Body of pancreas (tissue), 4 donors: ENCODE data around the gene PRKCB. TPM values are rescaled to one million over a fixed set of nuclear protein-coding genes. Genes with fewer than 3 reads are reported as not detected.

ENCODE experiments used
- ATAC-seq: fragments of 150-250 bp; one replicate; pipeline ENCODE4 v1.9.1; 2016
- DNase-seq, 4 donors: peaks; one replicate each; pipeline ENCODE4 v3.0.0-alpha.2; 2019
- H3K27ac ChIP-seq, 4 donors: fragments of 200-600 bp; sonication (generic); 1 replicate in 3 of 4; 2 replicates in 1 of 4; pipeline versions ENCODE4 v1.5.1 to v1.6.1; 2016 to 2019; ENCODE audit warnings: mild to moderate bottlenecking in 1 of 4, mixed read lengths in 1 of 4, moderate library complexity in 1 of 4
- H3K27me3 ChIP-seq, 2 donors: fragments of 200-600 bp; sonication (generic); one replicate each; pipeline ENCODE4 v1.6.0; 2016; ENCODE audit warnings: mild to moderate bottlenecking in 1 of 2
- H3K36me3 ChIP-seq, 2 donors: fragments of 200-600 bp; sonication (generic); replicated peaks in 1 of 2; 2 replicates each; pipeline ENCODE4 v1.5.1; 2016; ENCODE audit warnings: low read depth in 2 of 2; ENCODE audit not compliant: insufficient read depth in 1 of 2
- H3K4me1 ChIP-seq: fragments of 200-600 bp; sonication (generic); one replicate; pipeline ENCODE4 v1.6.0; 2016
- H3K4me3 ChIP-seq, 2 donors: fragments of 200-600 bp; sonication (generic); 1 replicate in 1 of 2; 2 replicates in 1 of 2; pipeline ENCODE4 v1.5.1; 2016 to 2019
- H3K9me3 ChIP-seq, 3 donors: fragments of 200-600 bp; sonication (generic); 1 replicate in 2 of 3; 2 replicates in 1 of 3; pipeline ENCODE4 v1.5.1; 2016
- POLR2A ChIP-seq, 3 donors: fragments of 450-650 bp; IDR thresholded peaks; one replicate each; pipeline ENCODE4 v1.6.1; 2016; ENCODE audit warnings: antibody characterized with exemption in 3 of 3, mild to moderate bottlenecking in 2 of 3
- WGBS, 2 donors: methylation state at CpG; one replicate each; pipeline ENCODE4 v1.1.5; 2017; 5-methylcytosine and 5-hydroxymethylcytosine counted together
- intact Hi-C: fragments of 100-400 bp; cut with DNase I; formaldehyde crosslinking; loops from one replicate; pipeline ENCODE4 v1.15.1; 2023
- total RNA-seq, 2 donors: library from RNA; depleted of rRNA; stranded (reverse); fragments of >200 nt; gene quantifications; one replicate each; pipeline ENCODE4 v1.1.0, GENCODE V29; 2016
- TF ChIP-seq, protein P1 (sequence below), 7 experiments: fragments of 450-650 bp in 4 of 7; fragments of 200-600 bp in 3 of 7; sonication (generic) in 3 of 7; IDR thresholded peaks; one replicate each; pipeline ENCODE4 v1.5.1; 2016 to 2019; ENCODE audit warnings: antibody characterized with exemption in 7 of 7

PRKCB gene
- total RNA-seq, 2 donors from 2014 or later, result 0.33 to 10.6 TPM

- ATAC-seq (no peak), DNase-seq (no peak)
- Histone ChIP-seq H3K9me3 (no peaks in the 10 kb centered on the region), H3K27me3 (no peaks in the 10 kb centered on the region), H3K36me3 (no peaks in the 10 kb centered on the region), H3K4me3 (no peak overlapping the region), H3K4me1 (no peaks in the 10 kb centered on the region), H3K27ac (no peak overlapping the region)
- intact Hi-C loops, result no loop called here
- TF ChIP-seq, protein P1, sequence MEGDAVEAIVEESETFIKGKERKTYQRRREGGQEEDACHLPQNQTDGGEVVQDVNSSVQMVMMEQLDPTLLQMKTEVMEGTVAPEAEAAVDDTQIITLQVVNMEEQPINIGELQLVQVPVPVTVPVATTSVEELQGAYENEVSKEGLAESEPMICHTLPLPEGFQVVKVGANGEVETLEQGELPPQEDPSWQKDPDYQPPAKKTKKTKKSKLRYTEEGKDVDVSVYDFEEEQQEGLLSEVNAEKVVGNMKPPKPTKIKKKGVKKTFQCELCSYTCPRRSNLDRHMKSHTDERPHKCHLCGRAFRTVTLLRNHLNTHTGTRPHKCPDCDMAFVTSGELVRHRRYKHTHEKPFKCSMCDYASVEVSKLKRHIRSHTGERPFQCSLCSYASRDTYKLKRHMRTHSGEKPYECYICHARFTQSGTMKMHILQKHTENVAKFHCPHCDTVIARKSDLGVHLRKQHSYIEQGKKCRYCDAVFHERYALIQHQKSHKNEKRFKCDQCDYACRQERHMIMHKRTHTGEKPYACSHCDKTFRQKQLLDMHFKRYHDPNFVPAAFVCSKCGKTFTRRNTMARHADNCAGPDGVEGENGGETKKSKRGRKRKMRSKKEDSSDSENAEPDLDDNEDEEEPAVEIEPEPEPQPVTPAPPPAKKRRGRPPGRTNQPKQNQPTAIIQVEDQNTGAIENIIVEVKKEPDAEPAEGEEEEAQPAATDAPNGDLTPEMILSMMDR (IDR thresholded peaks at IDR 0.05), result no peak
- no peak for TF ChIP-seq POLR2A (IDR thresholded peaks at IDR 0.05)
- 54 to 63% methylated on average over 7 of the region's 7 CpGs for WGBS, 2 donors
These were observed 64.8 kb downstream of the PRKCB start for GRCh38 chr16:23900480-23901177.

DNA sequence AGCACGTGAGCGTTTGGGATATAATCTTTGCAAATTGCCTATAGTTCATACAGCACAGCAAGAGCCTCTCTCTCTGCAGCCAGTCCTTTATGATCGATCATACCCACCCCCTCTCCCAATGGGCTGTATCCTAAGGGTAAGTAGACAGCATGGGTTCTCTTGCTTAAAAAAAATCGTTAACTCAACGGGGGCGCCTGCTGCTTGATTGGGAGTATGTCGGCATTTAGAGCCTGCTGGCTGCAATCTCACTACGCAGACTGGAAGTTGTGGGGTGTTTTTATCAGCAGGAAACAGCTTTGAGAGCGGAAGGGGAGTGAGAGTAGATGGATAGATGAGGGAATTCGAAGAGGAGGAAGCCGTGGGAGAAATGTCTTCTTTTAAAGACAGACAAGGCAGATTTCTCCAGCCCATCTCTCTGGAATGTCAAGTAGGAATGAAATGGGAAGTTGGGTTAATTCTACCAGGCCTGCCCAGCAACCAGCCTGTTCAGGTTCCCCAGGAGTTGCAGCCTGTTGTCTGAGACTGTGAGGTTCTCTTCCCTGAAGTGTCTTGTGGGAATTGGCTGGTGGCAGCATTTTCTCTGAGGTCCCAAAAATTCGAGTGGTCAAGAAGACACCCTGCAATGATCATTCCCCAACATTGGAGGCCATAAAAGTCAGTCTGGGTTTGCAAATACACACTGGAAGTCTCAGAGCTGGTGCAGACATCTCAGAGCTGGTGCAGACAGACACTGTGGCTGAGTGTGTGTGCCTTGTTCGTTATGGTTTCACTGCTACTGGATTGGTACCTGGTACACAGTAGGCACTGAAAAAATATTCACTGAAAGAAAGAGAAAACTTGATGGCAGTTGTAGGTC, 65.6 kb downstream of the PRKCB start:
- Histone ChIP-seq H3K4me1 (no peaks in the 10 kb centered on the region), H3K9me3 (no peaks in the 10 kb centered on the region), H3K4me3 (no peak overlapping the region), H3K27me3 (no peaks in the 10 kb centered on the region), H3K36me3 (no peaks in the 10 kb centered on the region), H3K27ac (no peak overlapping the region)
- intact Hi-C loops, result no loop called here
- ATAC-seq, result no peak
- 15 to 20% methylated on average over 12 to 13 of the region's 13 CpGs for WGBS, 2 donors
- DNase-seq, result no peak
- no peak for TF ChIP-seq POLR2A (IDR thresholded peaks at IDR 0.05)
- TF ChIP-seq, protein P1 (IDR thresholded peaks at IDR 0.05), result no peak

GRCh38 chr16:23902034-23902747, 66.4 kb downstream of the PRKCB start:
- no peaks in the 10 kb centered on the region for H3K4me1 ChIP-seq
- H3K36me3 ChIP-seq, result no peaks in the 10 kb centered on the region
- H3K27me3 ChIP-seq, result no peaks in the 10 kb centered on the region
- 54 to 62% methylated on average over 4 of the region's 4 CpGs for WGBS, 2 donors
- intact Hi-C loops, result no loop called here
- TF ChIP-seq POLR2A (IDR thresholded peaks at IDR 0.05), result no peak
- TF ChIP-seq, protein P1 (IDR thresholded peaks at IDR 0.05), result no peak
- no peak overlapping the region for H3K4me3 ChIP-seq
- no peaks in the 10 kb centered on the region for H3K9me3 ChIP-seq
- no peak overlapping the region for H3K27ac ChIP-seq
- DNase-seq, result no peak
- ATAC-seq, result no peak

GRCh38 chr16:23902748-23903414, 67.1 kb downstream of the PRKCB start:
- no peaks in the 10 kb centered on the region for H3K9me3 ChIP-seq
- no peaks in the 10 kb centered on the region for H3K4me1 ChIP-seq
- TF ChIP-seq, protein P1 (IDR thresholded peaks at IDR 0.05), result no peak
- no peak for TF ChIP-seq POLR2A (IDR thresholded peaks at IDR 0.05)
- H3K27me3 ChIP-seq, result no peaks in the 10 kb centered on the region
- H3K36me3 ChIP-seq, result no peaks in the 10 kb centered on the region
- ATAC-seq, result no peak
- no peak for DNase-seq
- no peak overlapping the region for H3K4me3 ChIP-seq
- H3K27ac ChIP-seq, result no peak overlapping the region
- intact Hi-C loops, result no loop called here
- 48 to 49% methylated on average over 8 of the region's 8 CpGs for WGBS, 2 donors
